IPS-NIHi7 (cell line): ENCODE results near the gene NCR3LG1.

Source experiments
- DNase-seq: peaks from one replicate; pipeline ENCODE4 v3.0.0; 2012; ENCODE audit warnings: mixed read lengths; ENCODE audit errors: extremely low spot score

NCR3LG1 gene

DNA sequence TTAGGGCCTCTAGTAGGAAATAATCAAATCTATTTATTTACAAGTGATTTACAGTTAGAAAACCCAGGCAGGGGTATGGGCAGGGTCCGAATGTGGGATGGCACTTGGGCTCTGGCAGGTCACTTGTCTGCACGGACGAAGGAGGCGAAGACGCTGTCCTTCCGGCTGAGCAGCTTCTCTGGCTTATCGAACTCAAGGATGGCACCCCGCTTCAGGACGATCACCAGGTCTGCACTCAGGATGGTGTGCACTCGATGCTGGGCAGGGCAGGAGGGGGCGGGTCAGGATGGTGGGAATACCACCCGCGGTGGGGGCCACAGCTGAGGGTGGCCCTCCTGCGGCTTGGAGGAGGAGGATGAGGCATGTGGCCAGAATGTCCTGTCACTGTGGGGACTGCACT is 41.3 kb downstream of the NCR3LG1 start:
- DNase-seq, result no peak

DNA sequence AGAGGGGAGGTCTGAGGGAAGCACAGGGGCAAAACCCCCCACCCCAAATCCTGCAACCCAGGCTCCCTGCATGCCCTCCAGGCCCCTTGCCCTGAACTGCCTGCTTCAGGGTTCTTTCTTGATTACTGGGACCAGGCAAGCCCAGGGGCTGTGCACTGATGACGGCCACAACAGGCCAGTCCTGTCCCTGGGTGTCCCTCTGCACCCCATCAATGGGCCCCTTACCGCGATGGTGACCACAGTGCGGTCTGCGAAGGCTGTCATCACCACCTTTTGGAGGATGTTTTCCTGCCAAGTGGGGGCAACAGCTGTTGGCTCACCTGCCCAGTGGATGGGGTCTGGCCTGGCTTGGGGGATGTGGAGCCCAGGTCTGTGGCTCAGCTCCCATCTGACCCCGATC is 41.9 kb downstream of the NCR3LG1 start:
- no peak for DNase-seq

DNA sequence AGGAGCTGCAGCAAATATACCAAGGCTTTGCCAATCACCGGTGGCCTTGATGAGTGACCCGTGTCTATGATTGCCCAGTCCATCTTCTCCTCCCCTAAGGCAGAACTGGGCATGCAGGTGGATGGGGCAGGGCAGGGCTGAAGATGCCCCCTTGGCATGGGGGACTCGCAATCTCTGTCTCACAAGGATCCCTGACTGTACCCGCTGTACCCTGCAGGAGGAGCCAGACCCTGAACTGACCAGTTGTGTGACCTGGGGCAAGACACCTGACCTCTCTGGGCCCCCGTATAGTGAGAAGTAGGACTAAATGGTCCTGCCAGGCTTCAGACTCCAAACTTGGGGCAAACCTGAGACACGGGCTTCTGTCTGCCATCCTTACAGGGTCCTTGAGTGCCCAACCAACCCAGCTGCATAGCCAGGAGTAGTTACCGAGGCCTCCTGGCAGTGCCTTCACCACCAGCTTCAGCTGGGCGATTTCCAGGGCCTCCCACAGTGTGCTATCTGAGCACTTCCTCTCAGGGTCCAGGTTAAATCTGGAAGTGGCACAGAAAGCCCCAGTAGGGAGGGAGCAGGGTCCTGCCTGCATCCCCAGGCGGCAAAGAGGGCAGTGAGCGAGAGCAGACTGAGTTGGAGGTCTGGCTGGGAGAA is 43.3 kb downstream of the NCR3LG1 start:
- DNase-seq, result no peak

DNA sequence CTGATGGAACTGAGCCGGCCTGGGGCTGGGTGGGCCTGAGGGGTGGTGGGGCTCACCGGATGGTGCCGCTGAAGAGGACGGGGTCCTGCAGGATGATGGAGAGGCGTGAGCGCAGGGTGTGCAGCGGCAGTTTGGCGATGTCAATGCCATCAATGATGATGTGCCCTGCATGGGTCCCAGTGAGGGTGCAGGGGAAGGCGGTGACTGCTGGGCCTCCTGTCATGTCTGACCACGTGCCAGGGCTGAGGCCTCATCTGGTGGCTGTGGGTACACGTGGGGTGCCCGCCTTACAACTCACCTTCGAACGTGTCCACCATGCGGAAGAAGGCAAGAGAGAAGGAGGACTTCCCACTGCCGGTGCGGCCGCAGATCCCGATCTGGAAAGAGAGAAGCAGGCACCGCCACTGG is 44.0 kb downstream of the NCR3LG1 start:
- DNase-seq, result no peak

DNA sequence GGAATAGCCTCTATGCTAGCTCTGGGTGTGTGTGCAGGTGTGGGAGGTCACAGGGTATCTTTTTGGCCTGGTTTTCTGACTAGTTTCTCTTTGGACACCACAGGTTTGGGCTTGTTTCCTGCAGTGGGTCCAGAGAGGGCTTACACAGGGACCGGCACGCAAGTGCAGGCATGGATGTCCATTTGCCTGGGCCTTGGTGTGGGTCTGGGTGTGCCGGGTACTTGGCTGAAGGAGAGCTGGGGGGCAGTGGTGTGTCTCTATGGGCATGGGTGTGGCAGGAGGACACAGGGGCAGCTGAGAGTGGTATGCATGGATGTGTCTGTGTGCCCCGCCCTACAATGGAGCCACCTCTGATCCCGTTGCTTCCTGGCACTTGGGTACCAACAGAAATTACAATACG is 44.4 kb downstream of the NCR3LG1 start:
- no peak for DNase-seq

DNA sequence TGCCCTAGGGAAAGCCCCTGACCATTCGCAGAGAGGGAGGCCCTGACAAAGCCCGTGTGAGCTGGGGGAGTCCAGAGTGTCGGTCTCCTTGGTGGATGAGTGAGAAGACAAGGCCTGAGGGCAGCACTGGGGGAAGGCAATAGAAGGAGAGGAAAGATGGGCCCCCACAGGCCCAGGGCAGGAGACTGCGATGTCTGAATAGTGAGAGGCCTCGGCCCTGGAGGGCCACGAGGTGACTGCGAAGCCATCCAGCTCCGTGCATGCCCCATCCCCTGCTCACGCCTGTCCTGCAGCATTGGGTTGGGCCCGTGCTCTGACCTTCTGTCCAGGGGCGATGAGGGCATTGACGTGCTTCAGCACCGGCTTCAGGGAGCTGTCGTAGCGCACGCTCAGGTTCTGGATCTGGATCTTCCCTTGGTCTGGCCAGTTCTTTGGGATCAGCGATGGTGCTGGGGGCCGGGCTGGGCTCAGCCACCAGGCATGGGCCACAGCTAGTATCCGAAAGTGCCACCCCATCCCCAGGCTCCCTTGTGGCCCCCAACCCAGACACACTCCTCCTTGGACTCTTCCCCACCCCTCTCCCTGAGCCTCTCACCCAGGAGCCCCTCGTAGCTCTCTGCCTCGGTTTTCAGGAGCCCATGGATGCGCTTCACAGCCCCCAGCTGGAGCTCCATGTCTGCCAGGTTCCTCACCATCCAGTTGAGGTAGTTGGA is 45.2 kb downstream of the NCR3LG1 start:
- DNase-seq, result no peak

DNA sequence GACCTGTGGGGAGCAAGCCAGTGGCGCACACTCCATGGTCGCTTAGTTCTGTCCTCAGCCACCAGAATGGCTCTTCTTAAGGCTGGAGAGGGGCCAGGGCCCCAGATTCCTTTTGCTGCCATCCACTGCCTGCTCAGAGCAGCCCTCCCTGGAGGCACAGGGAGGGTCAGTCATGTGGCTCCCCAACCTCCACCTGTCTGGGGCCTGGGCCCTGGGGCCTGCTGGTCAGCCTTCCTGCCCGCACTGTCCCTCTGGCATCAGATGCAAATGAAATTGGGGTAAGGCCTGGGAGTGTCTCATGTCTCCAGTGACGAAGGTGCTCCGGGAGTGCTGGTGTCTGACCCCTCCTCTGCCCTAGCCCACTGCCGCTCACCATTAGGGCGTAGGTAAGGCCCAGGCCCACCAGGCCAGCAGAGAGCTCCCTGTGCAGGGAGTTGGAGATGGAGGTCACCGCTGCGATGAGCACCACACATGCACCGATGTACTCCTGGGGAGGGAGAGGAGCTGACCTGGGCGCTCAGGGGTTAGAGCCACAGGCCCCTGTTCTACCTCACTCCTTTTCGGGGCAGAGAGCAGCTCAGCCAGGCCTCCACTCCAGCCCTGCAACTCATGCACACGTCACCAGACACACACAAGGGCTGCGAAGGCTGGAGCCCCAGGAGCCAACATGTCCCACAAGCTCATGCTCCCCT is 45.9 kb downstream of the NCR3LG1 start:
- DNase-seq, result no peak

DNA sequence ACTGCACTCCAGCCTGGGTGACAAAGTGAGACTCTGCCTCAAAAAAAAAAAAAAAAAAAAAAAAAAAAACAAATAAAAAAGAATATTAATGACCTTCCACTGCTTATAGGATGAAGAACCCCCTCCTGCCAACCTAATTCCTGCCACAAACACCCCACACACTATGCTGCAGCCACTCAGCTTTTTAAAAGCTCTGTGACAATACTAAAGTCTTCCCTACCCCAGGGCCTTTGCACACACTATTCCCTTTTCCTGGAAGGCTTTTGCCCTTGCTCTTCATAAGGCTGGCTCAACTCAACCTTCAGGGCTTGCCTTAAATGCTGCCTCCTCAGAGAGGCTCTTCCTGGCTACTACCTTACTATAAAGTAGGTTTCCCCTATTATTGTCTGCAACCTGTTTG is 47.6 kb downstream of the NCR3LG1 start:
- DNase-seq, result no peak

DNA sequence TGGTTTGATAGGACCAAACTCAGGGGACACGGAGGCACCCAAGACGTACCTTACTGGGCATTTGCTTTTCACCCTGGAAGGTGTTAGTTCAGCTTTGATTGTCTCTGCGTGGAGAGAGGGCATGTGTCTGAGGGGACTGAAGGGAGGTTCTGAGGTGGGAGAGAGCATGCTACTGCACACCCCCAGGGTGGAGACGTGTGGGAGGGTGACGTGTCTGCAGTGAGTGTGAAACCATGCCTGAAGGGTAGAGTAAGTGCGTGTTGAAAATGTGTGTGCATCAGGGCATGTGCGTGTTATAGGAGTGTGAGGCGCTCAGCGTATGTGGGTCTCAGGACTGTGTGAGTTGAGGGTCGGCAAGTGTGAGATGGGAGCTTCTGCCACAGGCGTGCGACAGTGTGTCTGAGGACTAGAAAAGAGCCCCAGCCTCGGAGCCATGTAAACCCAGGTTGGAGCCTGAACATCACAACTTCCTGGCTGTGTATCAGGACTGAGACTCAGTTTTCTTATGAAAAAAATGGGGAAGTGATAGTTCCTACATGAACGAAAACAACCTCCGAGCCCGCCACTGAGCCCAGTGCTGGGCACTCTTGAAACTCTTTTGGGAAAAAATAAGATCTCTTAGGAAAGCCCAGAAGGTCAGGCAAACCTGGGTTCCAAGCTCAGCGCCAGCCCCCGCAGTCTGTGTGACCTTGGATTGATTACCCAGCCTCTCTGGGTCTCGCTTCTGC is 48.6 kb downstream of the NCR3LG1 start:
- DNase-seq, result no peak

DNA sequence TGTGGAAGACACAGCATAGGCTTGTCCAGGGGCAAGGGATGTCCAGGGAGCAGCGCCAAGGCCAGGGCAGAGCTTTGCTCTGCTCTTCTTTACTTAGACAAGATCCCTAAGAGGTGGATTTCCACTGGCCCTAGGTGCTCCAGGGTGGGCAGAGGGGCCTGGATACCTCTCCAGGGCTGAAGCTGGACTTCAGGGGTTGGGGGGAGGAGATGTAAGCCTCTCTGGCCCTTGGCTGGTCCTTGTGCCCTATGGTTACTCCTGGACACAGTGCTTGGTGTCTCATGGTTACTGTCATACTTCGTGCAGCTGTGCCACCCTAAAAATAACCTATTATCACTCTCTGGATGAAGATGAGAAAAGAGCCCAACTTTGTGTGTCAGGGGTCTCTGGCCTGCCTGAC is 49.7 kb downstream of the NCR3LG1 start:
- DNase-seq, result no peak

DNA sequence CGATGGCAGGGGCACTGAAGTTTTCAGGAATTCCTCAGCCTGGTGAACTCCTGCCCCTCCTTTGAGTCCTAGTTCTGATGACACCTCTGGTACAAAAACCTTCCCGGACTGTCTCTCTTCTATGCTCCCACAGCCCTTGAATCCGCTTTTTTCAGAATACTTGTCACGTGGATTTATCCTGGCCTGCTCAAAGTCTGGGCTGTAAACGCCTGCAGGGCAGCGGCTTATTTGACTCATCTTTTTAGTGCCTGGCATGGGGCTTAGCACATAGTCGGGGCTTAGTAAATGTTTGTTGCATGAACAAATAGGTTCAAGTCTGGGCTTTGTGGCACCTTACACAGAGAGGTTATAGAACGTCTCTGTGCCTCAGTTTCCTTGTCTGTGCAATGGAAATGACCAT is 50.2 kb downstream of the NCR3LG1 start:
- no peak for DNase-seq

DNA sequence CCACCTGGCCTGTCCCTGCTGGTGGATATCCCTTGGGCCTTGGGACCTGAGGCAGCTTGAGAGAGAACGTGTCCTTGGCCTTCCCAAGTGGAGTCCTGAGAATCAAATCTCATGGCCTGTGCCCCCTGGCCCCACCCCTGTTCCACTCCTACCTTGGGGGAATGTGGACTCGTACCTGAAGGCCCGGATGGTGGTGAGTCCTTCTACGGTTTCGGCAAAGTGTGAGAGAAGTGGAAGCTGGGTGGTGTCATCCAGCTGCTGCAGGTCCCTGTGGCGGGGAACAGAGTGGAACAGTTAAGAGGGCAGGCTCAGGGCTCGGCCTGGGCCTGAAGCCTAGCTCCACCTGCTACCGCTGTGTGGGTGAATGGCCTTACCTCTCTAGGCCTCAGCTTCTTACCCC is 50.9 kb downstream of the NCR3LG1 start:
- no peak for DNase-seq

DNA sequence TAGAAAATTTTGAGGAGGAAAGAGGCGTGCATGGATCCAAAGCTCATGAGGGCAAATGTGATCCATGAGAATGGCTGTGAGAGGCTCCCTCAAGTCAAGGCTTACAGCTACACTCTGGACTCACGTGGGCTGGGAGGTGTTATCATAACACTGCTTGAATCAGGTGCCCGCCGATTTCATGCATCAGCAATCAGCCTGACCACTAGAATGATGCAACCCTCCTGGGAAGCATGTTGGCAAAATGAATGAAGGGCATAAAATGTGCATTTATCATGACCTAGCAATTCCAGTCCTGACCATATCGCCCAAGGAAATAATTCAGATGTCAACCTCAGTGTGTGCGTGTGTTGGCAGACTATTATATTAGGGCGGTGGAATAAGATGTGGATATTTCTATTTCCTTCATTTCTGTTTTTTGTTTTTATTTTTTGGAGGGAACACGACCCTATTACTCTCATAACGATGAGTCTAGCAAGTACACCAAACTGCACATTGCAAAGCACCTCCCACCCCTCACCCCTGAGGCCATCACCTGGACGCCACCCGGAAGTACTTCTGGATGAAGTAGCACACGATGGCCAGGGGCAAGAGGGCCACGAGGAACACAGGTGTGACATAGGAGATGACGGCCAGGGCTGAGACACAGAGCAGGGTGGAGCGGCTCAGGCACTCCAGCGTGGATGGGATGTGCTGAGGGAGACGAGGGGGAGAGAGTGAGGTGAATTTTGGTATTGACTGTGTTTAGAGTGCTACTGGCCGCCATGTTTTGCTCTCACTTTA is 52.6 kb downstream of the NCR3LG1 start:
- no peak for DNase-seq

DNA sequence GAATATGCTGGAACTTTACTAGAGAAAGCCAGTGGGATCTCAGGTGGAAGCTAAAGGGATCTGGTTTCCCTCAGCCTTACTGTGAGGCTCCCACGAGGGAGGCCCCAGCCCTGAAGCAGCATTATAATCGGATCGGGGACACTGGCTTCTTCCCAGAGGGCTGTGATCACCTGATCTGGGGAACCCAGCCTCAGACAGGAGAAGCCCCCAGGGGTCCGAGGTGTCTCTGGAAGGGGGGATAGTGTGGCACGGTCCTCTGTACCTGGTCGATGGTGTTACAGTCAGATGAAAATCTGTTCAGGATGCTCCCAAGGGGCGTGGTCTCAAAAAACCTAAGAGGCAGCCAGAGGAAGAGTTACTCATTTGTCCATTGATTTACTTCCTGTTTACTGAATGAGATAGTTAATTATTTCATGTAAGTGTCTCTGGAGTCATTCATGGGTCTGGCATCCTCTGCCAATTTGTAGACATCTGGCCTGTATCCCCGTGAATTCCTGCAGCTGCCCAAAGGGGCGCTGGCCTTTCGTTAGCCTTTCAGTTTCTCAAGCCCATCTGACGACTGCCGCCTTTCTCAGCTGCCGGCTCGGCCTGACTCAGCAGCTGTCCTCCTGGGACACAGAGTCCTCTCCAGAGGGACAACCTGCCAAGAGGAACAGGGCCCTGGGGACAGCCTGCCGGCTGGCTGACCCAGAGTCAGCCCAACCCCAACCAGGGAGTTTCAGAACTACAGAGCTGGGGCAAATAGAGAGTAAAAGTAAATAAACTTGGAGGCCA is 53.8 kb downstream of the NCR3LG1 start:
- peak; percentile 35 for DNase-seq

DNA sequence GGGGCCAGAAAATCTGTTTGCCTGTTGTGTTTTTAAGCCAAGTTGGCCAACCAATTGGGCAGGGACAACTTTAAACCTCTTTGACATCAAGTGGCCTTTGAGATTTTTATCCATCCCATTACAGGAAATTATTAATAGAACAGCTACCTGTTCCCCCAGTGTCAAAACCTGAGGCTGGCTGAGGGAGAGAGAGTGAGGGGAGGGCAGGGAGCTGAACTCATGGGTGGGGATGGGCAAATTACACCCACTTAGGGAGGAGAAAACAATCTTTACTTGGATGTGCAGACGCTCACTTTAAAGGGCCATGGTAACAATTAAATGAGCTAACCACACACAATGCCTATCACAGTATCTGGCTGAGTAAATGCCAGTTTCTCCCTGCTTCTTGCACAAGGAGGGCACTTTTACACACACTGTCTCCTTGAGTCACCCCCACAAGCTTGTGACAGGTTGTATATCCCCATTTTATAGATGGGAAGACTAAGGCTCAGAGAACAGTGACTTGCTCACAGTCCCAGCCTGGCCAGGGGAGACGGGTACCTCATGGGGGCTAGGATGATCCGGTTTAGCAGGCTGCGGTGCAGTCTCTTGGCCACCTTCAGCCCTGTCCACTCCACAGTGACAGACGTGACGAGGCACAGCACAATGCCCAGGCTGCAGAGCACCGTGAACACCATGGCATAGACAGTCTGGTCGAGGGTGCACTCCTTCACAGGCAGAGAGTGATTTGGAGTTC is 54.6 kb downstream of the NCR3LG1 start:
- DNase-seq, result no peak

DNA sequence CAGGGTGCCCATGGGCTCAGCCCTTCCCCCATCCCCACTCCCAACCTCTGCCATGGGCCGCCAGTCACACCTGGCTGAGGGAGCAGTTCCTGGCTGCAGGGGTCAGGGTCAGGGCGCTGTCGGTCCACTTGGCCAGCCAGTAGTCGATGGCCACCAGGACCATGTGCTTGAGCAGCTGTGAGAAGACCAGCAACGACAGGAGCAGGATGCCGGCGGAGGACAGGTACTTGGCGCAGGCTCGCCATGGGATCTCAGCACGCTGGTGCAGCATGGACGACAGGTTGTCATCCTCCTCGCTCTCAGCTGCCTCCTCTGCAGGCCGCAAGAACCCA is 55.2 kb downstream of the NCR3LG1 start:
- DNase-seq, result no peak

DNA sequence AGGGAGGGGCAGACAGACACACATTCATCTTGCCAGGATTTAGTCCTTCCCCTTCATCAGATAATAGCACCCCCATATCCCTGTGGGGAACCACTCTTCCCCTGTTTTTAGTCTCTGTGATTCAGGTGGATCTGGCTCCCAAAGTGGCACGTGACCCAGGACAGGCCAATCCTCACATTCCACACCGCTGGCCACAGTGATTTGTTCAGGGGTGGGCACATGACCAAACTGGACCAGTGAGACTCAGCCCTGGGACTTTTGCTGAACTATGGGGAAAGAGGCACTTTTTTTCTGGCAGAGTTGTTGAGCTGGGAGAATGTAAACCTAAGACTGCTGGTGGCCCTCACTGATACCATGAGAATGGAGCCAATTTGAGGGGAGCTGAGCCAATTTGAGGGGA is 56.0 kb downstream of the NCR3LG1 start:
- no peak for DNase-seq

DNA sequence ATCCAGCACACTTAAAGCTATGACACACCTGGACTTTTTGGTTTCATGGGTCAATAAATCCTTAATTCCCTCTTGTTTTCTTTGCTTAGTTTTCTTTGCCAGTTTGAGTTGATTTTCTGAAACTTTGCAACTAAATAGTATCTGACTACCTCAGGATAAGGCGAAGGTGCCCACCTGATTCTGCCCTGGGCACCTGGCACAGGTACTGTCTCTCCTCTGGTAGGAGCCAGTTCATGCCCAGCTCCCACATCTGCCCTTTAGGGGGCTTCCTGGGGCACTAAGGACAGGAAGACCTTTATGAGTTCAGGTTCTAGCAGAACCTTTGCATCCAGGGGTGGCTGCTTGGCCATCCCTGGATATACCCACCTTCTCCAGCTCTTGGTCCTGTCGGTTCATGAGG is 56.4 kb downstream of the NCR3LG1 start:
- DNase-seq, result no peak

DNA sequence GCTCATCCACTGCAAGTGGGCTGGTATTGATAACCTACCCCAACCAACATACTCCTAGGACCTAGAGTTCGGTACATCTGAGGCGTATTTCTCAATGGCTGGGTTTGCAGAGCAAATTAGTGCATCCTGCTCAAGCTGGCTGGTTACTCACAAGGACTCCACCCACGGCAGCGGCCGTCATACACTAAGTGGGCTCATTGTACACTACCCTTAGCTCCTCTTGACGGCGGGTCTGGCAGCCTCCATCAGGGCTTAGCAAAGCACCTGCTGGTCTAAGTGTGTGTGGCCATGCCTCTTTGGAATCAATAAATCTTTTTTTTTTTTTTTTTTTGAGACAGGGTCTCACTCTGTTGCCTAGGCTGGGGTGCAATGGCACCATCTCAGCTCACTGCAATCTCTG is 57.0 kb downstream of the NCR3LG1 start:
- no peak for DNase-seq

DNA sequence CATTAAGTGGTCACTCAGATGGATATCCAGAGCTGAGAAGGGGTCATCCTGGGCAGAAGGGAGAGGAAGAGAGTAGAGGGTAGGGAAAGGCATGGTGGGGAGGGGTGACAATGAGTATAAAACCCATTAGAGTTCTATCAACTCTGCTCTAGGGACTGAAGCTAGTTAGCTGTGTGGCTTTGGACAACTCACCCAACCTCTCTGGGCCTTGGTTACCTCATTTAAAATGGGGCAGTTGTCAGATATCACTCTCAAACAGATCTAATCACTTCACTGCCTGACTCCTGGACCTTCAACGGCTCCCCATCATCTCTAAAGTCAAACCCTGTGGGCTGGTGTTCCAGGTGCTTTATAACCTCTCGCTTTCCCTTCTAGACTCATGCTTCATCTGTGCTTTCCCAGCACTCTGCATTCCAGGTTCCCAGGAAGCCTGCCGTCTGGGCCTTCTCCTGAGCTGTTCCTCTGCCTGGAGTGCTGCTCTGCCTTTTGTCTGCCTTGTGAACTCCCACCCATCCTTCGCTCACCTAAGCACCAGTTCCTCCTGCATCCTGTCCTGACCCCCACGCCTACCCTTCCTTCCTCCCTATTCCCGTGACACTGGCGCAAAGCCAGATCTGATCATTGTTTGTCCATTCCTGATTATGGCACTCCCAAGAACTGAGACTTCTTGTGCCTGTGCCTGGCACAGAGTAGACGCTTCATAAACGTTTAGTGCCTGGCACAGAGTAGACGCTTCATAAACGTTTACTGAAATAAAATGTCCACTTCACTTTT is 59.2 kb downstream of the NCR3LG1 start:
- DNase-seq, result no peak
